Hepatocyte (in vitro differentiated cells): ENCODE results near the gene FRMPD4.
A peak's percentile ranks its signal among the peaks of the same experiment; 100 is the strongest.

ENCODE experiments used
- CTCF ChIP-seq: fragments of 200-600 bp; sonication (generic); IDR thresholded peaks from 2 replicates; pipeline ENCODE4 v1.5.1; 2016; ENCODE audit warnings: antibody characterized with exemption, mild to moderate bottlenecking; ENCODE audit not compliant: poor library complexity
- EZH2 ChIP-seq: fragments of 200-600 bp; sonication (generic); IDR thresholded peaks from 2 replicates; pipeline ENCODE4 v1.6.1; 2016; ENCODE audit warnings: antibody characterized with exemption, mild to moderate bottlenecking, borderline replicate concordance
- EZH2phosphoT487 ChIP-seq: fragments of 200-600 bp; sonication (generic); IDR thresholded peaks from one replicate; pipeline ENCODE4 v1.6.1; 2018; ENCODE audit warnings: antibody characterized with exemption, mild to moderate bottlenecking, low read depth, moderate library complexity; ENCODE audit not compliant: unreplicated experiment, severe bottlenecking

GRCh38 chrX:12138361-12139313 is at the start of gene FRMPD4:
- TF ChIP-seq CTCF: peak; percentile 26
- no peak for TF ChIP-seq EZH2phosphoT487
- TF ChIP-seq EZH2: no peak
